DMS153 treated with DMSO at 0.1 percent for 48 hours (cell line): Measurements from ENCODE around the gene HERC5.
"Not testable (repeated sequence)": the region's sequence is repeated elsewhere in the genome, so short reads cannot be mapped to it uniquely, and the experiment has no call there.

ENCODE experiments used
- DNase-seq: peaks from one replicate; lab custom pipeline; 2025; ENCODE audit not compliant: unreplicated experiment; lab: John Stamatoyannopoulos, UW

The HERC5 gene

GRCh38 chr4:88447371-88448095, 9.4 kb upstream of the HERC5 start:
- no peak for DNase-seq

- not testable (repeated sequence) for DNase-seq
These were observed 8.6 kb upstream of the HERC5 start for GRCh38 chr4:88448211-88448765.

- no peak for DNase-seq
These were observed 8.0 kb upstream of the HERC5 start for GRCh38 chr4:88448889-88449288.

GRCh38 chr4:88449290-88449689, 7.6 kb upstream of the HERC5 start:
- no peak for DNase-seq

- no peak for DNase-seq
These were observed 5.7 kb upstream of the HERC5 start for GRCh38 chr4:88451205-88451604.

GRCh38 chr4:88452912-88453311, 4.0 kb upstream of the HERC5 start:
- no peak for DNase-seq

- no peak for DNase-seq
These were observed 586 bp downstream of the HERC5 start for GRCh38 chr4:88457307-88458103.

GRCh38 chr4:88458104-88458740, 1.3 kb downstream of the HERC5 start:
- no peak for DNase-seq

- no peak for DNase-seq
These were observed 8.8 kb downstream of the HERC5 start for GRCh38 chr4:88465653-88466192.

GRCh38 chr4:88467392-88467791, 10.5 kb downstream of the HERC5 start:
- no peak for DNase-seq

GRCh38 chr4:88477229-88477860, 20.4 kb downstream of the HERC5 start:
- no peak for DNase-seq

- DNase-seq = no peak
These were observed 21.3 kb downstream of the HERC5 start for GRCh38 chr4:88478247-88478646.

- DNase-seq = no peak
These were observed 24.6 kb downstream of the HERC5 start for GRCh38 chr4:88481537-88481936.

GRCh38 chr4:88489100-88489761, 32.3 kb downstream of the HERC5 start:
- no peak for DNase-seq

GRCh38 chr4:88497859-88498409, 41.0 kb downstream of the HERC5 start:
- DNase-seq = no peak

GRCh38 chr4:88503344-88503743, 46.4 kb downstream of the HERC5 start:
- DNase-seq = no peak

- DNase-seq = no peak
These were observed 54.3 kb downstream of the HERC5 start for GRCh38 chr4:88511236-88511635.

- DNase-seq = peak; percentile 46
These were observed 57.9 kb downstream of the HERC5 start for GRCh38 chr4:88514557-88515511.

- no peak for DNase-seq
These were observed 59.8 kb downstream of the HERC5 start for GRCh38 chr4:88516746-88517145.
